Left ventricle myocardium inferior (tissue), 1 donor: ENCODE data around the gene NET1. TPM values are rescaled to one million over a fixed set of nuclear protein-coding genes. Genes with fewer than 3 reads are reported as not detected.

Experiments used
- DNase-seq: peaks from one replicate; pipeline ENCODE4 v3.0.0-alpha.2; 2020
- H3K27ac ChIP-seq: fragments of 200-600 bp; replicated peaks from 2 replicates; pipeline ENCODE4 v1.8.0; 2021
- H3K27me3 ChIP-seq: fragments of 200-600 bp; 2 replicates; pipeline ENCODE4 v1.8.0; 2021; ENCODE audit warnings: low read depth
- H3K36me3 ChIP-seq: fragments of 200-600 bp; 2 replicates; pipeline ENCODE4 v1.8.0; 2021
- H3K4me1 ChIP-seq: fragments of 200-600 bp; 2 replicates; pipeline ENCODE4 v1.8.0; 2021
- H3K4me3 ChIP-seq: fragments of 200-600 bp; 2 replicates; pipeline ENCODE4 v1.8.0; 2021; ENCODE audit warnings: mild to moderate bottlenecking, moderate library complexity
- H3K9me3 ChIP-seq: fragments of 200-600 bp; replicated peaks from 2 replicates; pipeline ENCODE4 v1.8.0; 2021
- CTCF ChIP-seq: fragments of 200-600 bp; IDR thresholded peaks from 2 replicates; pipeline ENCODE4 v1.8.0; 2021; ENCODE audit warnings: antibody characterized with exemption, mild to moderate bottlenecking, borderline replicate concordance
- intact Hi-C: fragments of 100-400 bp; cut with micrococcal nuclease; formaldehyde crosslinking; loops from one replicate; pipeline ENCODE4 v1.11.0; 2022
- total RNA-seq: library from RNA; stranded (reverse); fragmentation: NEBNext Ultra II Directional; extraction: Animal tissue kit (Norgen Biotek cat#: 25700); gene quantifications from one replicate; pipeline ENCODE4 v1.2.1, GENCODE V29; 2021
- donor health status: DM: no; HTN: yes; CAD: no; lungs with severe emphysema.

The NET1 gene
- total RNA-seq, 1 donor from 2014 or later = 11.3 TPM

- TF ChIP-seq CTCF = no peak
- Histone ChIP-seq H3K36me3 (no peaks in the 10 kb centered on the region), H3K4me1 (no peaks in the 10 kb centered on the region), H3K27ac (no peak overlapping the region), H3K27me3 (no peaks in the 10 kb centered on the region), H3K9me3 (no peaks in the 10 kb centered on the region), H3K4me3 (no peak overlapping the region)
- no peak for DNase-seq
- intact Hi-C loops = no loop called here
These were observed 64.7 kb downstream of the NET1 start for GRCh38 chr10:5476918-5477525.

GRCh38 chr10:5477948-5478693 lies 65.8 kb downstream of the NET1 start:
- Histone ChIP-seq H3K36me3 (no peaks in the 10 kb centered on the region), H3K27me3 (no peaks in the 10 kb centered on the region), H3K4me1 (no peaks in the 10 kb centered on the region), H3K9me3 (no peaks in the 10 kb centered on the region), H3K27ac (no peak overlapping the region), H3K4me3 (no peak overlapping the region)
- no peak for TF ChIP-seq CTCF
- intact Hi-C loops = no loop called here
- DNase-seq = no peak

- no peak for TF ChIP-seq CTCF
- Histone ChIP-seq H3K9me3 (no peaks in the 10 kb centered on the region), H3K4me1 (no peaks in the 10 kb centered on the region), H3K27me3 (no peaks in the 10 kb centered on the region), H3K36me3 (no peaks in the 10 kb centered on the region), H3K4me3 (no peak overlapping the region), H3K27ac (no peak overlapping the region)
- no peak for DNase-seq
- intact Hi-C loops = no loop called here
These were observed 66.4 kb downstream of the NET1 start for GRCh38 chr10:5478694-5479305.

- intact Hi-C loops = no loop called here
- H3K27ac ChIP-seq = no peak overlapping the region
- H3K4me1 ChIP-seq = no peaks in the 10 kb centered on the region
- H3K27me3 ChIP-seq = no peaks in the 10 kb centered on the region
- no peak overlapping the region for H3K4me3 ChIP-seq
- no peak for TF ChIP-seq CTCF
- no peak for DNase-seq
- no peaks in the 10 kb centered on the region for H3K36me3 ChIP-seq
- H3K9me3 ChIP-seq = no peaks in the 10 kb centered on the region
These were observed 67.3 kb downstream of the NET1 start for GRCh38 chr10:5479481-5480161.

GRCh38 chr10:5480162-5480941 lies 68.0 kb downstream of the NET1 start:
- Histone ChIP-seq H3K9me3 (no peaks in the 10 kb centered on the region), H3K36me3 (no peaks in the 10 kb centered on the region), H3K27ac (no peak overlapping the region), H3K27me3 (peaks cover 7% of the 10 kb centered on the region), H3K4me1 (no peaks in the 10 kb centered on the region), H3K4me3 (no peak overlapping the region)
- intact Hi-C loops = no loop called here
- no peak for DNase-seq
- no peak for TF ChIP-seq CTCF
